Stomach (tissue), 9 donors: Measurements from ENCODE around the gene KIAA1217. TPM values are rescaled to one million over a fixed set of nuclear protein-coding genes. Genes with fewer than 3 reads are reported as not detected.

Experiments used
- DNase-seq, 2 donors: peaks; one replicate each; pipeline versions ENCODE4 v3.0.0 to v3.0.0-alpha.2; 2013 to 2019
- H3K27ac ChIP-seq, 5 donors: fragments of 200-600 bp in 4 of 5; sonication (generic) in 4 of 5; one replicate each; pipeline ENCODE4 v1.5.1; 2013 to 2019; ENCODE audit warnings: mild to moderate bottlenecking in 1 of 5, moderate library complexity in 1 of 5
- H3K27me3 ChIP-seq, 3 donors: fragments of 200-600 bp; sonication (generic); one replicate each; pipeline ENCODE4 v1.5.1; 2017 to 2019; ENCODE audit warnings: mixed run types in 1 of 3
- H3K36me3 ChIP-seq, 4 donors: fragments of 200-600 bp; sonication (generic); 1 replicate in 3 of 4; 2 replicates in 1 of 4; pipeline ENCODE4 v1.5.1; 2016 to 2019
- H3K4me1 ChIP-seq, 4 donors: fragments of 200-600 bp; sonication (generic); one replicate each; pipeline ENCODE4 v1.5.1; 2016 to 2019
- H3K4me3 ChIP-seq, 4 donors: fragments of 200-600 bp; sonication (generic) in 3 of 4; one replicate each; pipeline ENCODE4 v1.5.1; 2016 to 2019; ENCODE audit warnings: mild to moderate bottlenecking in 1 of 4
- H3K9me3 ChIP-seq, 4 donors: fragments of 200-600 bp; sonication (generic); one replicate each; pipeline ENCODE4 v1.5.1; 2016 to 2019
- CTCF ChIP-seq, 7 experiments: fragments of 450-650 bp in 4 of 7; fragments of 200-600 bp in 3 of 7; sonication (generic) in 3 of 7; IDR thresholded peaks; one replicate each; pipeline ENCODE4 v1.5.1; 2016 to 2019; ENCODE audit warnings: antibody characterized with exemption in 7 of 7, control low read depth in 2 of 7, mild to moderate bottlenecking in 1 of 7
- EP300 ChIP-seq: sonication (generic); formaldehyde crosslinking; IDR thresholded peaks from one replicate; pipeline ENCODE4 v1.6.1; 2017; ENCODE audit warnings: antibody characterized with exemption
- POLR2A ChIP-seq, 4 donors: fragments of 450-650 bp; IDR thresholded peaks; one replicate each; pipeline ENCODE4 v1.6.1; 2016; ENCODE audit warnings: antibody characterized with exemption in 4 of 4, control low read depth in 2 of 4, mild to moderate bottlenecking in 1 of 4, moderate library complexity in 1 of 4
- POLR2AphosphoS5 ChIP-seq, 3 donors: sonication (generic); formaldehyde crosslinking; IDR thresholded peaks; one replicate each; pipeline ENCODE4 v1.6.1; 2016; ENCODE audit warnings: antibody characterized with exemption in 3 of 3
- WGBS, 5 donors: extraction: QIAGEN DNeasy Blood & Tissue Kit in 3 of 5; methylation state at CpG; one replicate each; pipeline versions ENCODE4 v1.1.5 to v1.1.7; 2013 to 2018; 5-methylcytosine and 5-hydroxymethylcytosine counted together
- intact Hi-C: fragments of 100-400 bp; cut with DNase I; formaldehyde crosslinking; loops from one replicate; pipeline ENCODE4 v1.15.1; 2023; ENCODE audit warnings: low total_unique reads
- polyA plus RNA-seq, 3 donors: library from polyadenylated mRNA; stranded (reverse); fragments of 200-250 nt; gene quantifications; one replicate each; pipeline ENCODE4 v1.2.3, GENCODE V29; 2013
- total RNA-seq, 5 donors: library from RNA; depleted of rRNA; stranded (reverse); fragments of >200 nt; gene quantifications; one replicate each; pipeline versions ENCODE4 v1.1.0 to v1.2.3, GENCODE V29; 2014 to 2016
- donor health status: healthy with polysubstance abuse.
- donor health status: Bipolar disorder and iron deficiency.
- donor health status: healthy.

Gene KIAA1217
- total and polyA plus RNA-seq, 8 donors = 6.2 to 112 (median 24.6) TPM

GRCh38 chr10:24249829-24250415 is 41.0 kb downstream of the KIAA1217 start:
- H3K4me3 ChIP-seq = no peak overlapping the region
- no peaks in the 10 kb centered on the region for H3K27me3 ChIP-seq
- DNase-seq = peak in 1 of 2 donors; percentile 24
- no peak for TF ChIP-seq POLR2A (IDR thresholded peaks at IDR 0.05)
- TF ChIP-seq POLR2AphosphoS5 (IDR thresholded peaks at IDR 0.05) = no peak
- TF ChIP-seq EP300 = no peak
- TF ChIP-seq CTCF (IDR thresholded peaks at IDR 0.05) = no peak
- WGBS, 5 donors = 60 to 73% (median 72%) methylated on average over 9 of the region's 9 CpGs
- no peaks in the 10 kb centered on the region for H3K36me3 ChIP-seq
- no peaks in the 10 kb centered on the region for H3K9me3 ChIP-seq
- H3K27ac ChIP-seq = no peak overlapping the region
- H3K4me1 ChIP-seq = peaks cover 6 to 24% (median 8%) of the 10 kb centered on the region in 4 donors
- intact Hi-C loops = no loop called here

- intact Hi-C loops = no loop called here
- 27 to 47% (median 39%) methylated on average over 2 of the region's 2 CpGs for WGBS, 5 donors
- H3K27ac ChIP-seq = peak overlapping the region in 4 of 5 donors; percentile 55 to 80 (median 68)
Observed at GRCh38 chr10:24251547-24251946, 42.6 kb downstream of the KIAA1217 start.

GRCh38 chr10:24254180-24254579 is 45.2 kb downstream of the KIAA1217 start:
- no peak for DNase-seq
- H3K4me1 ChIP-seq = peaks cover 11 to 37% (median 17%) of the 10 kb centered on the region in 4 donors
- H3K27ac ChIP-seq = no peak overlapping the region
- H3K9me3 ChIP-seq = no peaks in the 10 kb centered on the region
- intact Hi-C loops = no loop called here
- no peaks in the 10 kb centered on the region for H3K27me3 ChIP-seq
- WGBS, 5 donors = 84 to 89% (median 89%) methylated on average over 3 of the region's 3 CpGs
- no peaks in the 10 kb centered on the region for H3K36me3 ChIP-seq
- H3K4me3 ChIP-seq = no peak overlapping the region
- TF ChIP-seq POLR2A (IDR thresholded peaks at IDR 0.05) = no peak
- no peak for TF ChIP-seq EP300
- no peak for TF ChIP-seq POLR2AphosphoS5 (IDR thresholded peaks at IDR 0.05)
- no peak for TF ChIP-seq CTCF (IDR thresholded peaks at IDR 0.05)

More at GRCh38 chr10:24251547-24251946, 42.6 kb downstream of the KIAA1217 start:
- TF ChIP-seq EP300 (no peak), POLR2AphosphoS5 (IDR thresholded peaks at IDR 0.05) (no peak), POLR2A (IDR thresholded peaks at IDR 0.05) (no peak), CTCF (IDR thresholded peaks at IDR 0.05) (no peak)
- Histone ChIP-seq H3K36me3 (no peaks in the 10 kb centered on the region), H3K4me3 (no peak overlapping the region), H3K9me3 (no peaks in the 10 kb centered on the region), H3K4me1 (peaks cover 11 to 37% (median 17%) of the 10 kb centered on the region in 4 donors), H3K27me3 (no peaks in the 10 kb centered on the region)
- peak in 1 of 2 donors; percentile 81 for DNase-seq

- DNase-seq = peak in 1 of 2 donors; percentile 85
- Histone ChIP-seq H3K4me1 (peaks cover 11 to 32% (median 17%) of the 10 kb centered on the region in 4 donors), H3K36me3 (no peaks in the 10 kb centered on the region), H3K27me3 (no peaks in the 10 kb centered on the region), H3K4me3 (no peak overlapping the region), H3K27ac (no peak overlapping the region), H3K9me3 (no peaks in the 10 kb centered on the region)
- WGBS, 5 donors = 58 to 77% (median 67%) methylated on average over 14 of the region's 14 CpGs
- TF ChIP-seq POLR2AphosphoS5 (IDR thresholded peaks at IDR 0.05) = no peak
- TF ChIP-seq EP300 = no peak
- TF ChIP-seq POLR2A (IDR thresholded peaks at IDR 0.05) = no peak
- intact Hi-C loops = no loop called here
Observed at GRCh38 chr10:24255115-24255880, 46.4 kb downstream of the KIAA1217 start.
